ENCODE measurements around the gene USP25. TPM values are rescaled to one million over a fixed set of nuclear protein-coding genes. Genes with fewer than 3 reads are reported as not detected.

Gene USP25
- polyA plus RNA-seq, 5 donors: 27.7 to 54.6 (median 45.9) TPM

DNA sequence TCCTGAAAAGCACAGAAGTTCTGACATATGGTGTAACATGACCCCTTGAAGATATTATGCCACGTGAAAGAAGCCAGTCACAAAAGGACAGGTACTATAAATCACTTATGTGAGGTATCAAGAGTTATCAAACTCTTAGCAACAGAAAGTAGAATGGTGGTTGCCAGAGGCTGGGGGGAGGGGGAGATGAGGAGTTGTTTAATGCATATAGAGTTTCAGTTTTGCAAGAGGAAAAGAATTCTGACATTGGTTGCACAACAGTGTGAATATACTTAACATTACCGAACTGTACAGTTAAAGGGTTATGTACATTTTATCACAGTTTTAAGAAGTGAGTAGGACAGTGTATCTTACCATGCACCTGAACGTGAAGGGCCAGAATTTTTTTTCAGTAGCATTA lies 80.0 kb downstream of the USP25 start:
- peak; percentile 34 to 55 for DNase-seq

DNA sequence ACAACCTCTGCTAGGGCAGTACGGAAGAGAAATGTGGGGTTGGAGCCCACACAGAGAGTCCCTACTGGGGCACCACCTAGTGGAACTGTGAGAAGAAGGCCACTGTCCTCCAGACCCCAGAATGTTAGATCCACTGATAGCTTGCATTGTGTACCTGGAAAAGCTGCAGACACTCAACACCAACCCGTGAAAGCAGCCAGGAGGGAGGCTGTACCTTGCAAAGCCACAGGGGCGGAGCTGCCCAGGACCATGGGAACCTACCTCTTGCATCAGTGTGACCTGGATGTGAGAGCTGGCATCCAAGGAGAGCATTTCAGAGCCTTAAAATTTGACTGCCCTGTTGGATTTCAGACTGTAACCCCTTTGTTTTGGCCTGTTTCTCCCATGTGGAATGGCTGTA lies 85.5 kb downstream of the USP25 start:
- no peak for DNase-seq

DNA sequence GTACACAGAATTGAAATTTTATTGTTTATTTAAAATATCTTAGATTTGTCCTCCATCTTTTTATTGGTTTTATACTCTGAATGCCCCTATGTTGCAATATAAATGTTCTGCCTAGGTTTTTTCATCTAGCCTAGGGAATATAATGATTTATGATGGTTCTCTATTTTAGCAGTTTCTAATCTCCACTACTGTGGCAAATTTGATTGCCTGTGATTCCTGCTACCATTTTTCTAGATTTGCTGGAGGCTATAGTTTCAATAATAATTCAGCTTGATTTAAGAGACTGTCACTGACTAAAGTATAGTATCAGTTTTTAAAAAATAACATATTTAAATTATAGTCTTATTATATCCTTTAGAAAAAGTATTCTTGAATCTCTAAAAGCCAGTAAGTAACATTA lies 90.5 kb downstream of the USP25 start:
- DNase-seq: no peak

DNA sequence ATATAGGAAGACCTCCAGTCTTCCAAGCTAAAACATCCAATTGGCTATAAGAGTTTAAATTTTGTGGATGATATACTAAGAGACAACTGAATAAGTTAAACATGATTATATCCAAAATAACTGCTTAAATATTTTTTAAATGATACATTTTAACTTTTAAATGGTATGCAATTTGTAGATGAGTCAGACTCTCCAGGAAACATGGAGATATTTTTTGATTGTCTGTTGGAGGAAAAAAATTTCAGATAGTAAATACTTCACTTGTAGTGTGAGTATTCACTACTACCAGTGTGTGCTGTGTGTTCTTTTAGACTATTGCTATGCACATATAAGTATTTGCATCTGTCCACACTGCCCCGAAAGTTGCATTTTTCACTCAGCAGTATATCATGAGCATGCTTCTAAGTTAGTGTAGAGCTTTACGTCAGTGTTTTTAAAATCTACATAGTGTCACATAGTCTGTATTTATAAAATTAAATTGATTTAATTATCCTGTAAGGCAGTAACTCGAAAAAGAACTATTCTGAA lies 91.1 kb downstream of the USP25 start:
- no peak for DNase-seq

DNA sequence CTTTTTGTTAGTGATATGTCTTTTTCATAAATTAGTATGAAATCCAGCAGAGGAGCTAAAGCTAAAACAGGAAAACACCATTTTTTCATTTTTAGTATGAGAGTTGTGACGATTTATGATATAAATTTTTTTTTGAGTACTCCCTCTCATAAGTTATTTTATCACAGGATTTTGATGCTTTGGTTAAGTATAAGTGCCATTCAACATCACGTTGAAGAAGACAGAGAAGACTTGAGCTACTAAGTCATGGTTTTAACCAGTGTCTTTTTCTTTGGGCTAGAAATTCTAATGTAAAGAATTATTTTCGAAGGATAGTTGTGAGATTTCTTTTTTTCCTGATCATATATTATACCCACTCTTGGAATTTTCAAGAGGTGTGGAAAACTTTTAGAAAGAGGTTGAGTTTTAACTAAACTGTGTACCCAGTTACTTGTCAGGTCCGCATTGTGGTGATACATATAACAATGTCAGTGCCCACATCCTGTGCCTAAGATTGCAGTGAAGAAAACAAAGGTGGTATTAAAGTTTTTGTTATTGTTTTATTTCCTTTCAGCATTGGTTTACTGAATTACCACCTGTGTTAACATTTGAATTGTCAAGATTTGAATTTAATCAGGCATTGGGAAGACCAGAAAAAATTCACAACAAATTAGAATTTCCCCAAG lies 93.8 kb downstream of the USP25 start:
- DNase-seq: no peak

DNA sequence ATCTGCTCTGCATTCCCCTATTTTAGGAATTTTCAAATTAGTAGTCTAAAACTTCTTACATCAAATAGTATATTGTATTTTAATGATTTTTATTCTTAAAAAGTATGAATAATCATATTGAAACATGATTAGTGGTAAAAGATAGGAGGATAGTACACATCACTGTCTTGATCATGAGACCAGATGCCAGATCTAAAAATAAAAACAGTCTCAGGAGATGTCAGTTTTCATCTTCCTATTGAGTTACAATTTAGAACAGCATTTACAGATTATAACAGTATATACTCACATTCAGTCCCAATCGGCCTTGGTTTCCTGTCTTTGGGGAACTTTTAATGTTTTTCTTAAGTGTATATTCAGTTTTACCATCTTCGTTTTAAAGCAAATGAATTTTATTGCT lies 95.9 kb downstream of the USP25 start:
- DNase-seq: no peak

DNA sequence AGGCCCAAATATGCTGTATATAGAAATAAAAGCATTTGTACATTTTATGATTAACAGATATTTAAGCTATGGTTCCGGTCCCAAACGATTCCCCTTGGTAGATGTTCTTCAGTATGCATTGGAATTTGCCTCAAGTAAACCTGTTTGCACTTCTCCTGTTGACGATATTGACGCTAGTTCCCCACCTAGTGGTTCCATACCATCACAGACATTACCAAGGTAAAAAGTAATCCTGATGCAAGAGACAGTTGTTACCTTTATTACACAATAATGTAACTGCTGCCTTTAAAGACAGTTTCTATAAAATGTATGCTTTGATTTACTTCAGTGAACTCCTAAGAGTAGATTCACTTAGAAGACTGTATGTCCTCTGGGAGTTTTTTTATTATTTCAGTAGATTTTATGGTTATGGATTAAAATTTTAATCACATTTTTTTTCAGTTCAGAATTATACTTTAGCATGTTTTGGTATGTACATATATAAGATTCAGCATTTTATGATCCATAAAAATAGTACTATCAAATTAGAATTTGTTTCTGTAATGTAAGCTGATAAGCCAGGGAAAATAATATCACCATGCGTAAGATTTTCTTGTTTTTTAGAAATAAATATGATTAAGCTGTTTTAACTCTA lies 96.5 kb downstream of the USP25 start:
- DNase-seq: peak in 1 of 2 donors; percentile 7

DNA sequence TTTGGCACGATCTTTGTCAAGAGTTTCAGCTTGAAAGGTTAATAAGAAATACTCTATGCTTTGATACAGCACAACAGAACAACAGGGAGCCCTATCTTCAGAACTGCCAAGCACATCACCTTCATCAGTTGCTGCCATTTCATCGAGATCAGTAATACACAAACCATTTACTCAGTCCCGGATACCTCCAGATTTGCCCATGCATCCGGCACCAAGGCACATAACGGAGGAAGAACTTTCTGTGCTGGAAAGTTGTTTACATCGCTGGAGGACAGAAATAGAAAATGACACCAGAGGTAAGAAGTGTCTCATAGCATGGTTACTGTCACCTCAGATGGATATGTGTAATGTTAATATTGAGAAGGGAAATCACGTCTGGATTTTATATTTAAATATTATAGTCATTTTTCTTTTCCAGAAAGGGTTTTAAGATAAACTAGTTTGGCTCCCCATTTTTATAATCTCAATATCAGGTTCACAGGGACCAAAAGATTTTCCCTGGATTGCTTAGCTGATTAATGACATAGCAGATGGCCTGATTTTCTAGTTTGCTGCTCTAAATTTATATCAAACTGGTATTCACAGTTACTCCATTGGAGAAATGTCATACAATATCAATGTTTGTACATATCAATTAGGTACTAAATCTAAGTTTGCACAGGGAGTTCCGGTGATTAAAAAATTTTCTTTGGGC lies 97.3 kb downstream of the USP25 start:
- no peak for DNase-seq

DNA sequence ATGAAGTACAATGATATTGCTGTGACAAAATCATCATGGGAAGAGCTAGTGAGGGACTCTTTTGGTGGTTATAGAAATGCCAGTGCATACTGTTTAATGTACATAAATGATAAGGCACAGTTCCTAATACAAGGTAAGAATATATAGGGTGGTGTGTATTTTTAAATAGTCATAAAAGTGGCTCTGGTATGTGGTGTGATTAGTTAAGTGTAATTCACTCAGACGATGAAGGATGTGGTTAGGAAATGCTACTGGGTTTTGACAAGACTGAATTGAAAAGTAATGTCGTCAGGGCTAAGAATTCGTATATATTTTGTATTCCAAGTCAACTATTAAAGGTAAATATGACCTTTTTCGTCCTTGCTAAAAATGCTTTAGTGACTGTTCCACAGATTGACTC lies 101.7 kb downstream of the USP25 start:
- no peak for DNase-seq

DNA sequence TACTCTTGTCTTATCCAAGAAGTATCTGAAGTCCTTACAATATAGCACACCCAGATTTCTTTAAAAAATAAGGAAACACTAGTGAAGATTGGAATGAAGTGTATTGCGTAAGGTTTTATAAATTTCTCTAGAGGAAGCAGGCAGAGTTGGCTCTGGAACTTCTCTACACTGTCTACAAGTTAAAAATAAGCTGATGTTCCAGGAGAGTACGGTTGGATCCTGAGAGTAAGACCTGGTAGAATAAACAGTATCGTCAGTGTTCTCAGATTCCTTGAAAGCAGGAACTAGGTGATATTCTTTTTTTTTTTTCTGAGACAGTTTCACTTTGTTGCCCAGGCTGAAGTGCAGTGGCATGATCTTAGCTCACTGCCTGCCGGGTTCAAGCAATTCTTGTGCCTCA lies 107.9 kb downstream of the USP25 start:
- no peak for DNase-seq

DNA sequence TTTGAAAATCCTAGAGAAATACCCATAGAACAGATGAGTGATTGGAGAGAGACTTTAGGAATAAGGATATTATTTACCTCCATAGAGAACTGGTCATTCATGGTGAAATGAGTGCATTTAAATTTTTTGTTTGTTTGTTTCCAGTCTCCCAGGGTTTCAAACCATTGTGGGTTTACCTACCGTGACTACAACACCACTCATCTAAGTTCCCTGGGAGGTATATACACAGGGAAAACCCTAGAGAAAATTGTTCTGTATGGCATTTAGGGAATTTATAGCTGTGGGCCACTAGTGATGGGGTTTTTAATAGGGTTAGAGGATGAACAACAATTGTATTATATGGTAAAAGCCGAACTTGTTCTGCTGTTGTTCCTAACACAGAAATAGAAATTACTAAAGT lies 109.2 kb downstream of the USP25 start:
- DNase-seq: no peak

DNA sequence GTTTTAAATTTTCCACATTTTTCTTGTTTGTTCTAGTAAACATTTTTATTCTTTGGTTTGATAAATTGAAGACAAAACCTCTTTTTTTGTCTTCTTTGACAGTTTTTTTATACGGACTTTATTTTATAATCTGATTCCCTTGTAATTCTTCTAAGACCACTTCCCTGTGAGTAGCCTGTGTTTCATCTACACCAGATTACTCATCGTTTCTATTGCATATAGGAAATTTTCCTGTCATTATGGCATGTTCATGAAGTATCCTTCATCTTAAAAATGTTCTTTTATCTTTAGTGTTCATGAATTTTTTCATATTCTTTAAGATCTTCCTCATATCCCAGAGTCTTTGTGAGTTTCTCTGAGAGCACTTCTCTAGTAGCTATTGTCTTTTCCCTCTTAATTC lies 109.8 kb downstream of the USP25 start:
- DNase-seq: no peak

DNA sequence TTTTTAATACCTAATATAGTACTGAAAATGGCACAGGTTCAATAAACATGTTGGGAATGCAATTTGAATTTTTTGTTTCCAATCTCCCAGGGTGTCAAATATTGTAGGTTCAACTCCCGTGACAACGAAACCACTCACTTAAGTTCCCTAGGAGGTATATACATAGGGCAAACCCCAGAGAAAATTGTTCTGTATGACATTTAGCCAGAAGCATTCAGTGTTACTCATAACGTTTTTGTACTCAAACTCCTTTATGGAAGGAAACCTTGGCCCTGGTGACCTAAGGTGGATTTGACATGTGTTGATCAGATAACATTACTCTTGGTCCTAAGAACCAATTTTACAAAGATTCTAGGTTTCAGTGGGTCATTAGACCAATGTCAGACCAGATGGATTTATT lies 110.6 kb downstream of the USP25 start:
- no peak for DNase-seq

DNA sequence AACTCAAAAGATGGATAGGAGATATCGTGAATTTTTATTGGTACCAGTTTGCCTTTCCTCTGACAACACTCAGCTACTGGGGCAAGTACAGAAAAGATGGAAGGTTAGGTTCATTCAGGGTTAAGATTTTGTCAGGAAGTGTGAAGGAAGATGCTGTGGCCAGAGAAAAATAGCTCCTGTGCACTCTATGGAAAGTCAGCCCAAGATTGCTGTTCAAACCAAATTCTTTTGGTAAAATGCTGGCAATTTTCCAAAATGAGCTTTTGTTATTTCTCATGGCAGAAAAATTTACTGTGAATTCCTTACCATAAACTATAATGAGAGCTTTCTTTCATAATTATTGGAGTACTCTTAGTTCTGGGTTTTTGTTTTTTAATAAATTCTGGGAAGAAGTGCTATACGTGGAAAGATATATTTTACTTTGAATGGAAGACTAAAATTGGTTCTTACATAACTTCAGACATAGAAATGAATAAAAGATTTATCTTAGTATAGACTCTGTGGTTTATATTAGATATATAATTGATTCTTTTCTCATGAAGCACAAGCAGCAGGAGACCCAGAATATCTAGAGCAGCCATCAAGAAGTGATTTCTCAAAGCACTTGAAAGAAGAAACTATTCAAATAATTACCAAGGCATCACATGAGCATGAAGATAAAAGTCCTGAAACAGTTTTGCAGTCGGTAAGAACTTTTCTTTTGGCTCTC lies 112.2 kb downstream of the USP25 start:
- no peak for DNase-seq

DNA sequence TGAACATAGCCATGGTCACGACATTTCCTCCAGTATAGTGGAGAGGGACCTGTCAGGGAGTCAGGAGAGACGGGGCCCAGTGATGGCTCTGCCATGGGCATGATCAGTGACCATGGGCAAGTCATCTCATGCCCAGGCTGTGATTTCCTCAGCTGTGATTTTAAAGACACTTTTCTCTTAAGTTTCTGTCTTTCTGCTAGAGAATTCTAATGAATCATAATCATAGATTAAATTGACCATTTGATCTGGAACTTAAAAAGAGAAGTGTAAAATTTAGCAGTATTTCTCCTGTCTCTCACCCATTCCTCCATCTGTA lies 112.7 kb downstream of the USP25 start:
- DNase-seq: no peak

DNA sequence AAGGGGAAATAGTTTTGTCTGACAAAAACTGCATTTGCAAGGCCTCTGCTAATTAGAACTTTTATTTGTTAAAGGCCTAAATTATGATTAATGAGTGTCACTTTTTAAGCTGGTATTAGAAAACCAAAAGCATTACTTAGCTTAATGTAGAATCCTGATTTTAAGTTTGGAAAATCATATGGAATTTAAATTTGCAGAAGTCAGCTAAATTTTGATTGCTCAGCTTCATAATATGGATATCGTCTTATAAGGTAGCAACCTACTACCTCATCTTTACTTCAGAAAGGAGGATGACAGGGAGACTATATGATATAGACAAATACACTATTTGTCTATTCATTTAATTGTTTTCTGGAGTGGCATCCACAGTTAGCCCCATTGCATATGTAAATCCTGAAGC lies 114.0 kb downstream of the USP25 start:
- no peak for DNase-seq

DNA sequence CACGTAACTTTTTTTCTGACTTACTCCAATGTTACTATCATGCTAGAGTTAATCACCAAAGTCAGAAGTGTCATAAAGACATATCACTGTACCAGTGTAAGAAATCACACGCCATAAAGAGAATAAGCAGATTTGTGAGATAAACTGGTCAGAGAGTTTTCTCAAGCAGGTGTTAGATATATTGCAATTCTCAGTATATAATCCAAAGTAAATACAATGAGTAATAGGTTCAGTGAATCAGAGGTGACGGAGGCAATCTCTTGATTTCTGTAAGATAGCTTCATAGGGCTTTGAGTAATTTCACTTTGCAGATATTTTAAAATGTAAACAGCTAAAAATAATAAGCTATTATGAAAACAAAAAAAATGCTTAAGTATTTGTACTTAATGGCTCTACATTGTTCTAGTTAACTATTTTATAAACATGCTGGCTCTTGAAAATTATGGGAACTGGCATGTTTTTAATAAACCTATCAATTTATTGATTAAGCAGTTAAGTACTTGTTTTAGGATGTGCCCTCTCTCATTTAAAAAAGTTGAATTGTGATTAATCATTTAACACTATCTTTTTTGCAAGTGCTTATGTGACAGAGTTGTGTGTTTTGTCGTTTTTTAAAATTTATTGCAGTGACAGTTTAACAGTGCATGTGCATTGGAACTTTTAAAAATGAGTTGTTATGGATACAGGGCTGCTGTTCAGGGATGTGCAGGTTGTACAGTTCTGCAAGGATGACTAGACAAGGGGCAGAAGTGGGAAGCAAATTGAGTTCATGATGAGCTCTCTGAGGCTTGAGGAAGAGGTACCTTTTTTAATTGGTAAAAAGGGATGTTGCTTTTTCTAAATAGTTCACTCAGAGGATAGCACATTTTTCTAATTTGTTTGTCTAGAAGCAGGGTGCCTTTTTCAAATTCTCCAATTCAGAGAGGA lies 119.1 kb downstream of the USP25 start:
- DNase-seq: no peak

DNA sequence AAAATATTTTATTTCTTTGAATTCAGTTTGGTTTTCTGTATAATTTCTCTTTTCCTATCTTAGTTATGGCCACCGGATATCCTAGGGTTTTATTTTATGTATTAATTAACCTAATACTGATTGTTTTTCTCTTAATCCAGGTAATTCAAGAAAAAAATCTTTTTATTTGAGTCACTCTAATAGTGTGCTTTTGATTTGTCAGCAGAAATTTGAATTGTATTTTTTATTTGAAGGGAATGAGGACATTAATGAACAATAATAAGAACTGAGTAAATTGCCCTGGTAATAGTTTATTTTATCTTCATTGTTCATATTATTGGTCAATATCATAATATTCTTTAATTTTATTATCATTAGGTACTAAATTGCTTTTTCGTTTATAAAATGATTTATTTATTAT lies 120.1 kb downstream of the USP25 start:
- no peak for DNase-seq

DNA sequence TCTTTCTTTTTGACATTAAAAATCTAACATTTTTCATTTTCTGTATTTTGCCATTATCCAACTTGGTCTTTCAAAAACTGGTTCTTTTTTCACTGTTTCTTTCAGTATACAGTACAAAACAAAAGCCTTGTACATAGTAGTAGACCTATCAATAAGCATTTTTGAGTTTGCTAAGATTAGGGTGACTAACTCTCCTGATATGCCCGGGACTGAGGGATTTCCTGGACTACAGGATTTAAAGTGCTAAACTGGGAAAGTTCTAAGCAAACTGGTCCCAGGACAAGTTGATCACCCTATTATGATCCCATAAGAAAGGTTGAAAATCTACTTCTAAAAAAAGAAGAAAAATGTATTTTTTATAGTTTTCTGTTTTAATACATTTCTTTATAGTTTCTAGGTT lies 120.9 kb downstream of the USP25 start:
- no peak for DNase-seq

DNA sequence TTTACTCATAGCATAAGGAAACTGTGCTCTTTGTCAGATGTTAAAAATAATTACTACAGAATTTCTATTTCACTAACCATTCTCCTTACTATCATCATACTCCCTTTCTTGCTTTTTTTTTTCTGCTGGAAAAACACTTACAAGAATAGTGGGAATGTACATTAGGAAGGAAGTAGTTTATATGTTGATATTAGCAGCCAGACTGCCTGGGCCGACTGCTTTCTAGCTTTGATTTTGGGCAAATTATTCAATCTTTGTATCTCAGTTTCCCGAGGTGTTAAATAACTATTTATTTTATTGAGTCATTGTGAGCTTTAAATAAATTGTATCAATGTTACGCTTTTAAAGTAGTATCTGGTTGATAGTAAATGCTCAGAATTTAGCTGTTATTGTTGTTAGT lies 122.4 kb downstream of the USP25 start:
- no peak for DNase-seq

DNA sequence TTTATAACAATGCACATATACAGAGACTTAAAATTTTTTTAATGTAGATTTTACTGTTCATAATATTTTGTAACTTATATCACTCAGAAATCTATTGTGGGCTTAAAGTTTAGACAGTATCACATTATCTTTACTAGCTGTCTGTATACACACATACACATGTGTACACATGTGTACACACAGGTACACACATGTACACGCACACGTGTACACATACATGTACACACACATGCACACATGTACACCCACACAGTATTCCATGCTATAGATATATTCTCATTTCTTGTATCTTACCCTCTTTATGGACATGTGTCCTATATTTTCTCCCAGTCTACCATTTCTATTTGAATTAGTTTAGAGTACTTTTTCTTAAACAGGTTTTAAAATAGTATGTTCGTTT lies 123.3 kb downstream of the USP25 start:
- no peak for DNase-seq

DNA sequence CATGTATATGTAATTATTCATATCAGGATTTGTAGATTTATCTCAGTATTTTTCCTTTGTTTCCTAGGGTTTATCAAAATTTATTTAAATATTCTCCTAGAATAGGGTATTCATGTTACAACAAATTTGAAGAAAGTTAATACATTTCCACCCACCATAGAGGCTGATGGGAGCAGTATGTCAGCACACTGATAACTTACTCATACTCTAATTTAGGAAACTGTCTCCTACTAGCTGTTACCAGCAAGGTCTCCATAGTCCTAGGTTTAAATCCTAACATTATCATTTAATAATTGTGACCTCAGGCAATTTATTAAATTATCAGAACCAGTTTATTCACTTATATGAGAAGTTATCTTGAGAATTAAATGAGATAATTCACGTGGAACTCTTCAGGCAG lies 127.0 kb downstream of the USP25 start:
- DNase-seq: no peak

All from right lung (tissue), 5 donors.